ENCODE results near the gene NACC2. TPM values are rescaled to one million over a fixed set of nuclear protein-coding genes. Genes with fewer than 3 reads are reported as not detected.
"Not testable (repeated sequence)": the region's sequence is repeated elsewhere in the genome, so short reads cannot be mapped to it uniquely, and the experiment has no call there.

NACC2 gene
- polyA plus RNA-seq, 3 donors: 8.7 to 9.3 (median 9.1) TPM

DNA sequence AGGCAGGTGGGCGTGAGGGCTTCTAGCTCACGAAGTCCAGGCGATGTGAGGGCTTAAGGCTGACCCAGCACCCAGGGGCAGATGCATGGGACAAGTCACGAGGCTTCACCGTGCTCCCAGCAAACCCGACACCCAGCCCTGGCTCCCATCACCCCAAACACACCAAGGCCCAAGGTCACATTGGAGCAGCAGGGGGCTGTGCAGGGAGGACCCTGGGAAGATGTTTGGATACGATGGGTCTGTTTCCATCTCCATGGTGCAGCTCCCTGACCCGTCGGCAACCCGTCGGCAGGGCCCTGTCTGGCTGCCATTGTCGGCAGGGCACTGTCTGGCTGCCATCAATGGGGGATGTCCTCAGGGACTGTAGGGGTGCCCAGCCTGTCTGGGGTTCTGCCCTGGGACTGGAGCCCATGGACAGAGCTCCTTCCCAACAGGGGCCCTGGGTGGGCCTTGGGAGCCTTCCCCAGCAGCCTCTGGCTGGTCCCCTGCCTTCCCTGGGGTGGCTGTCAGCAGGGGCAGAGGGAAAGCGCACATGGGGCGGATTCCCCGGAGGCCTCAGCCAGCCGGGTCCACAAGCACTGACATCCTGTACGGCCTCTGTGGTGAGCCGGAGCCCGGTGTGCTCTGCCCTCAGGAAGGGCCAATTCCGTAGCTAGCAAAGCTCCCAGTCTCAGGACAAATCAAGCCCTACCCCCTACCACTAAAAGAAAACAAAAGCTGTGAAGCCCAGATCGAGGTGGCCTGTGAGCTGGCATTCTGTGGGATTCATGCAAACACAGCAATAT lies 47.1 kb downstream of the NACC2 start:
- DNase-seq: no peak

DNA sequence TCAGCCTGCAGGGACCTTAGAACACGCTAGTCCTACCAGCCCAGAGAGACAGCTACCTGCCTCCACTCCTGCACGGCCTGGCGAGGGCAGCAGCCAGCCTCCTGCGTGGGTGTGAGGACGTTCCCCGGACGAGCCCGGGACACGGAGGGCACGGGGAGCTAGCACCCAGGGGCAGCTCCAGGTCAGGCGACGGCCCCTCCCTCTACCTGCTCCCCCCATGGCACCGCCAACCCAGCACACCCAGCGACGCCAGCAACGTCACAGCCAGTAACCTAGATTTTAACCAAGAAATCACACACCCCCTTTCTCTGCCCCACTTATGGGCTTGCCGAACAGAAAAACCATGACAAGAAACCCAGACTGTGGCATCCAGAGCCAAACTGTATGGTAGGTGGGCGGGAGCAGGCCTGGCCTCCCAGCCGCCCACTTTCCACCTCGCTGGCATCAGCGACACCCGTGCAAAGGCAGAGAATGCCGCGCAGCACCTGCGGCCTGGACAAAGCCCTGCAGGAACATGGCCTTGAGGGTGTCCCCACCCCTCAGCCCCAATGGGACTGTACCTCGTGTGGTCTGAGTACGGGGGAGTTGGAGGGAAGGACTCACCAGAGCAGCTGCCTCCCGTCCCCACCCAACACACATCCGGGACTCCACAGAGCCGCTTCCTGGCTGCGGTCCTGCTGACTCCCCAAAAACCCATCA lies 47.9 kb downstream of the NACC2 start:
- DNase-seq: no peak

DNA sequence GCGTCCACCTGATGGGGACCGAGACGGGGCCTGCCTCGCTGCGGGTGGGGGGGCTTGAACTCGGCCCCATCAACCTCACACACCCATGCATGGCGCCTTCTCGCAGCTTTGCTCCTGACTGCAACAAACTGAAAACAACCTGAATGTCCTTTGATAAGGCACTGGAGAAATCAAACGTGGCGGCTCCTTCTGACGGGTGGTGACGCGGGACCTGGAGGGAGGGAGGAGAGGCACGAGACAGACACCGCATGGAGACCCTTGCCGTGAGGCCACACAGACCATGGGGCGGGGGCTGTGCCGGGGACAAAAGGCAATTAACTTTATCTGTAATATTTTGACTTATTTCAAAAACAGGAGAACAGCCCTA lies 48.6 kb downstream of the NACC2 start:
- DNase-seq: no peak

DNA sequence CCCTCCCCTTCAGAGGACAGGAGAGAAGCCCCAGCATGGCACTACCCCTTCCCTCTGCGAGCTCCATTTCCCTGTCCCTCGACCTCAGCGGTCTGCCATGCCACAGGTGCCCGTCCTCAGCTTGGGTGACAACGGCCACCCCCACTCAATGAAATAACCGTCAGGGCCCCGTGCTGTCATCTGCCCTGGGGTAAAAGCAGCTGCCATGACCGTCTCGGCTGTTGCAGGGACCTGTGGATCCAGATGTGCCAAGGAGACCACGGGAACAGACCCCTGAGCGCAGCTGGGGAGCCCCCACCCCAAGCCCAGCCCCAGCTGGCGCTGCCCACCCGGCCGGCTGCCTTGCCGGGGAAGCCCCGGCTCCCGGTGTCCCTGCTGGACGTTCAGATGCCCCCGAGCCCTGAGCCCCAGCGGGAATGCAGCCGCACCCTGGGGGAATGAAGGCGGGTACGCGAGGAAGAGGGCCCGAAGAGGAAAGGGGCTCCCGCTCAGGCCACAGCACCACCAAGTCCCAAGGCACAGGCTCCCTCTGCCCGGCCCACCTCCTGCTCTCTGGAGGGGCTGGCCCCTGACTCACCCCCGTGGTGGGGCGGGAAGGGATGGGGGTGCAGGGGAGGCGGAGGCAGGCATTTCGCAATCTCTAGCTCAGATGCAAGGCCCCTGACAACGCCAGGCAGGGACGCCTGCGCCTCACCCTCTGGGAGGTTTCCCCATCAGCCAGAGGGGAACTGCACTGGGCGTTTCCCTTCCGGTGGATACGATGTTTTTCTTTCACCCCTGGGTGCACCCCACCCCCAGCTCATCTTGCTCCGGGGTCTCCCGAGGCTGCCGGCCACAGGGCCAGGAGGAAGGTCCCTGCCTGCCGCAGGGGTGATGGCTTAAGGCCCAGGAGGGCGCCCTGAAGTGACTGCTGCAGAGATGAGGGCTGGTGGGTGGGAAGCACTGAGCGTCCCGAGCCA lies 49.2 kb downstream of the NACC2 start:
- no peak for DNase-seq

DNA sequence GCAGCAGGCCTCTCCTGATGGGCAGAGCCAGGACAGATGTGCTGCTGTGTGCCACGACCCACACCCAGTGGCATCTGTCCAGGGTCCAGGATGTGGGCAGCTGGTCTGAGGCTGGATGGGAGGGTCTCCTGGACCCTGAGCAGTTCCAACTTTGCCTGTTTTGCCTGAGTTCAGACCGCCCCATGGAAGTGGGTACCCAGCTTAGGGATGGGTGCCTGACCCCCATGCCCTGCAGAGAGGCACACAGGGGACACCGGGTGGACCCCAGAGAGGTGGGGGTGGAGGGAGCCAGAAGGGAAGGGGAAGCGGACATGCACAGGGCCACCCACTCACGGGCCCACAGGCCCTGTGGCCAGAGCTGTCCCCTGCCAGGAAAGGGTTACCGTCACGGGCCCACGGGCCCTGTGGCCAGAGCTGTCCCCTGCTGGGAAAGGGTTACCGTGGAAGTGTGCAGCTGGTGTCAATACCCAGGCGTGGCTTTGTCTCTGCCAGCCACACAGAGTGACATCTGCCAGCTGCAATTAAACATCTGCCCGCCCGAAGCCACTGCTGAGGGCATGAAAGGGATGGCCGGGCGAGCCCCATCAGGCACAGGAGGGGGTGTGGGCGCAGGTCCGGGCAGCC lies 50.0 kb downstream of the NACC2 start:
- no peak for DNase-seq

DNA sequence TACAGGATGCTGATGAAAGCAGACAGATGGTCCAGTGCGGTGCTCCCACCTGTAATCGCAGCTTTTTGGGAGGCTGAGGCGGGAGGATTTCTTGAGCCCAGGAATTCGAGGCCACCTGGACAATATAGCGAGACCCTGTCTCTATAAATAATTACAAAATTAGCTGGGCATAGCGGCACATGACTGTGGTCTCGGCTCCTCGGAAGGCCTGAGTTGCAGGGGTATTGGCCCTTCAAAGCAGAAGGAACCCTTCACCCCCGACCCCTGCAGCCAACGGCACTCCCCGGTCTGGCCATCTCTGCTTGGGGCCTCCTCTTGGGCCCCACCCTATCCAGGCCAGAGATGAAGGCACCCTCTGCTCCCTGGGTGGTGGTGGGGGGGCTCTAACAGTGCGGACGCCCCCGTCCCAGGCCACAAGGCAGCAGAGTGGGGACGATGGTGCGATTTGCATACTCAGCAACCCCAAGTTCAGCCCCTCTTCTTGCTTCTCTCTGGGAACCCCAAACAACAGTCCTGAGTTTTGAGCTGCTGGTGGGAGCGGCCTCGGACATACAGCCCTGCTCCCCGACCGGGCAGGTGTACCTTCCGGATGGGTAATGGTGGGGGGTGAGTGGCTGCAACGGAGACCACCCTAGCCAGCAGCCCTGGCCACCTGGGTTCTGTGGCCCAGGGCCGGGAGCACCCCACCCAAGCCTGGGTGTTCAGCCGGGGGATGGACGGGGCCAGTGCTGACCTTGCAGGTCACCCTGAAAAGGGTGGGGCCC lies 50.7 kb downstream of the NACC2 start:
- DNase-seq: no peak

DNA sequence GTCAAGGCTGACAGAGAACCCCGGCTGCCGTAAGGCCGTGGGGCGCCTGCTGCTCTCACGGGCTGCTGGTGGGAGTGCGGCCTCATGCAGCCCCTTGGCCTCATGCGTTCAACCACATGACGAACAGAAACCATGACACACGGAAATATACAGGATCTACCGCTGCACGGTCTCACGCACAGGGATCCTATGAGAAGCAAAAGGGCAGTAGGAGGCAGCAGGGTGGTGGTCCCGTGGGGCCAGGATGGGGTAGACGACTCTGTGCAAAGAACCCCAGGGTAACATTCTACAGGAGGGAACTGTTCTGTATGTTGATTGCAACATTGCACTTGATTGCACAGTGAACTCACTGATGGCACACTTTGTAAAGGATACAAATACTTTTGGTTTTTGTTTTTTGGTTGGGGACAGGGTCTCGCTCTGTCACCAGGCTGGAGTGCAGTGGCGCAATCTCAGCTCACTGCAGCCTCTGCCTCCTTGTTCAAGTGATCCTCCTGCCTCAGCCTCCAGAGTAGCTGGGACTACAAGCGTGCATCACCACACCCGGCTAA lies 51.6 kb downstream of the NACC2 start:
- DNase-seq: no peak

DNA sequence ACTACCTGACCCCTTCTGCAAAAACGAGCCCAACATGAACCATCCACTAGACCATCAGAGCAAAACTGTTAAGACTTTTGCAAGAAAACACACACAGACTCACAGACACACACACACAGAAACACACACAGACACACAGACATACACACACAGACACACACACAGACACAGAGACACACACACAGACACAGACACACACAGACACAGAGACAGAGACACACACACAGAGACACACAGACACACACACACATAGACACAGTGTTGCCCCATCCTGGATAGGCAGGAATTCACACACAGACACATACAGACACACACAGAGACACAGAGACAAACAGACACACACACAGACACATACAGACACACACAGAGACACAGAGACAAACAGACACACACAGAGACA lies 52.5 kb downstream of the NACC2 start:
- DNase-seq: no peak

DNA sequence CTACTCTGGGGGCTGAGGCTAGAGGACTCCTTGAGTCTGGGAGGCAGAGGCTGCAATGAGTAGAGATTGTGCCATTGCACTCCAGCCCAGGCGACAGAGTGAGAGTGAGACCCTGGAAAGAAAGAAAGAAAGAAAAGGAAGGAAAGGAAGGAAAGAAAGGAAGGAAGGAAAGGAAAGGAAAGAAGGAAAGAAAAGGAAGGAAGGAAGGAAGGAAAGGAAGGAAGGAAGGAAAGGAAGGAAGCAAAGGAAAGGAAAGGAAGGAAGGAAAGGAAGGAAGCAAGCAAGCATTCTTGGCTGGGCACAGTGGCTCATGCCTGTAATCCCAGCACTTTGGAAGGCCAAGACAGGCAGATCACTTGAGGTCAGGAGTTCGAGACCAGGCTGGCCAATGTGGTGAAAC lies 54.2 kb downstream of the NACC2 start:
- DNase-seq: not testable (repeated sequence)

DNA sequence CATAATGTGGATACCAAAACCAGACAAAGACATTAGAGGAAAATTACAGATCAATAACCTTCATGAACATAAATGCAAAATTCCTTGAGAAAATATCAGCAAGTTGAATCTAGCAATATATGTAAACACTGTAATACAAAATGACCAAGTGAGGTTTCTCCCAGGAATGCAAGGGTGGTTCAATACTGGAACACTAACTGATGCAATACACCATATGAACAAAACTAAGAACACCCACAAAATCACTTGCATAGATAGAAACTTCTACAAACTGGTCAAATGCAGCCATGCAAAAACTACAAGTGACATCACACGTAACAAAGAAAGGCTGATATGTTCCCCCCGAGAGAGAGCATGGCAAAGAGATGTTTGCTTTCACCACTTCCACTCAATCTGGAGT lies 55.6 kb downstream of the NACC2 start:
- no peak for DNase-seq

DNA sequence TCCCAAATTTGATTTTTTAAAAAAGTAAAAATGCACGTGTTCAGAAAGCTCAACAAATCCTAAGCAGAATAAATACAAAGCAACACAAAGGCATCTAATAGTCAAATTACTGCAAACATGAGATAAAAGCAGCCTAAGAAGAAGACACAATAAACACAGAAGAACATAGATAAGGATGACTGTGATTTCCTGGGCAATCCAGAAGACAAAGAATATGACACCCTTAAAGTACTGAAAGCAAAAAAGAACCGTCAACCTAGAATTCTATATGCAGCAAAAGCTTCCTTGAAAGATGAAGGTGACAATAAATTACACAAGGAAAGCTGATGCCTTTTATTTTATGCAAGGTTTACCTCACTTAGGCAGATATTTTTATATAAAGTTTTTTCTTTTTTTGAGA lies 58.2 kb downstream of the NACC2 start:
- no peak for DNase-seq

DNA sequence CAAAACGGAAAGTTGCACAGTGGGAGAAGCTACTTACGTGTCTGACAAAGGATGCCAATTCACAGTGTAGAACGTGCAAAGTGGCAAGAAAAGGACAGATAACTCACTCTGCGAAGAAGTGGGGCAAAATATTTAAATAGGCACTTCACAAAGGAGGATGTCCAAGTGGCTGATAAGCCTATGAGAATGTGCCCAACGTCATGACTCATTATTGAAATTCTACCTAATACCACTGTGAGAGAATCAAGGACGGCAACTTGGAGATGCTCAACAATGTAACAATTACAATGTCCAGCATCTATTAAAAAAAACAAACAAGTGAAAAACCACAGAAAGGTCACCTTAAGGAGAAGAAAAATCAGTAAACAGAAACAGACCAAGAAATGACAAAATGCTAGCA lies 59.0 kb downstream of the NACC2 start:
- no peak for DNase-seq

DNA sequence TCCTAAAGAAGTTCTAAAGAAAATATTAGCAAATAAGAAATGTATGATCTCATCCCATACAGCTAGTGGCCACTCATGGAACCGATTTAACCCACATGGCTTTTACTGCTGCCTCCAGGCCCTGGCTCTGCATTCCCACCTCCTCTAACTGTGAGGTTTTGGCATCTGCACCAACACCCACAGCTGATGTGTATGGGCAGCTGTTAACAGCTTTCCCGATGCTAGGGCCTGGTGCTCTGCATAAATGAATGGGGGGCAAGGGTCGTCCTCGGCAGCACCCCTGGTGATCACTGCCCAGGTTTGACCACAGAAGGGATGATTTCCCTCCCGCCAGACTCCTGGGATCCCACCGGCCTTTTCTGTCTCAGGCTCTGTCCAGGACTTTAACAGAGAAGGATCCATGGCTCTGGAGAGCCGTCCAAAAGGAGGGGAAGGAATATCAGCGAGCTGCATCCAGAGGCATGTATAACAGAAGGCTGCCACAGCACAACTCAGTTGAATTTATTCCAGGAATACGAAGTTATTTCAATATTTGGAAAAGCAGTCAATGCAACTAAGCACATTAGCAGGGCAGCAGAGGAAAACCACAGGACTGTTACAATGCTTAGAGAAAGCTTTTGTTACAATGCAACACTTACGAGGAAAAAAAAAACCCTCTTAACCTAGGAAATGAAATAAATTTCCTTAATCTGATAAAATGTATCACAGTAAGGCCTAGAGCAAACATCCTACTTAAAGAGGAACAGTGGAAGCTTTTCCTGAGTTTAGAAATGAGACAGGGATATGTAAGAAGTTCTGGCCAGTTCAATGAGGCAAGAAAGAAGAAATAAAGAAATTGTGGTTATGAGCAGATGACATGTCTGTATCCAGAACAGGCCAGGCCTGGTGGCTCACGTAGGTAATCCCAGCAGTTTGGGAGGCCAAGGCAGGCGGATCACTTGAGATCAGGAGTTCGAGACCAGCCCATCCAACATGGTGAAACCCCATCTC lies 63.1 kb downstream of the NACC2 start:
- DNase-seq: no peak

DNA sequence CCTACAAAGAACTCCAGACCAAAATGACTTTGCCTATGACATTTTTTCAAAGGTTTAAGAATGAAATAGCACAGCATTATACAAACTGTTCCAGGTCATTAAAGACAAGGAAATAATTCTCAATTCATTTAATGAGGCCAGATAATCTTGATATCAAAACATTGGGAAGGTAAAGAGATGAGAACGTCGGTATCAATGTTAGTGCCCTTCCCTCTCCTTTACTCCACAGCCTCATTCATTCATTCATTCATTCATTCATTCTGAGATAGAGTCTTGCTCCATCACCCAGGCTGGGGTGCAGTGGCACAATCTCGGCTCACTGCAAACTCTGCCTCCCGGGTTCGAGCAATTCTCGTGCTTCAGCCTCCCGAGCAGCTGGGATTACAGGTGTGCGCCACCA lies 64.0 kb downstream of the NACC2 start:
- no peak for DNase-seq

DNA sequence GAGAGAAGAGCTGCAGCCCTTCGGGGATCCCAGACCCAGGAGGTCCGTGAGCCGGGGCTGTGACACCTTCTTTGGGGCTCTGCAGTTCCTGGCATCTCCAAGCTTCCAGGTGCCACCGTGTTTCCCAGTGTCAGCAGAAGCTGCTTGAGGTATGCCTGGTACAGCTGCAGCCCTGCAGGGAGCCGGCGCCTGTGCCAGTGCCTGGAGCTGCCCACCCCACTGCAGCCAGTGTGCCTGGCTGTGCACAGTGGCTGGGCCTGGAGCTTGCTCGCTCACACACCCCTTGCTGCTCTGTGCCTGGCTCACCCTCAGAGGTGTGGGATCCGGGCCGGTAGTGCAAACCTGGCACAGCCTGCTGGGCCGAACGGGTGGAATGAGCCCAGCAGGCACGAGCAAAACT lies 65.5 kb downstream of the NACC2 start:
- DNase-seq: no peak

DNA sequence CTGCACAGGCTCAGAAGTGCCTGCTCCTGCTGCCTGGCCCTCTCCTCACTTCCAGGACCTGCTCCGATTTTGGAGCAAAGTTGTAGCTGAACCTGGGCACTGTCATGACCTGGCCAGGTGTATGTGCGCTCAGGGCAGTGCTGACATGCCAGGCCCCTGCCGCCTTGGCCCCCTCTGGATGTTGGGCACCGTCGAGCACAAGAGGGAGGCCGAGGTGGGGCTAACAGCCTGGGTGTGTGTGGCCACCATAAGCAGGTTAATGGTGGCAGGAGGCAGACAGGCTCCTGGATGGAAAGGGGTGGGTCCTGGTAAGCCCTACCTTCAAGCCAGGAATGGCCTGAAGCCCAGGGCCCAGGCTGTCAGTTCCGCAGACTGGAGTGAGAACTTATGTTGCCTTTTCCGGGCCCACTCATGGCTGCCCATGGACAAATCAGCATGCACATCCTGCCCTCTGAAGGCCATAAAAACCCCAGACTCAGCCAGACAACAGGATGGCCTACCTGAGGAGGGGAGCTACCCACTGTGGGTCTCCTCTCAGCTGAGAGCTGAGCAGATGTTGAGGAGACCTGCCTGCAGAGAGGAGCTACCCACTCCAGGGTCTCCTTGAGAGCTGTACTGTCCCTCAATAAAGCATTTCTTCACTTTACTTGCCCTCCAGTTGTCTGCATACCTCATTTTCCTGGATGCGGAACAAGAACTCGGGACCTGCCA lies 66.2 kb downstream of the NACC2 start:
- no peak for DNase-seq

DNA sequence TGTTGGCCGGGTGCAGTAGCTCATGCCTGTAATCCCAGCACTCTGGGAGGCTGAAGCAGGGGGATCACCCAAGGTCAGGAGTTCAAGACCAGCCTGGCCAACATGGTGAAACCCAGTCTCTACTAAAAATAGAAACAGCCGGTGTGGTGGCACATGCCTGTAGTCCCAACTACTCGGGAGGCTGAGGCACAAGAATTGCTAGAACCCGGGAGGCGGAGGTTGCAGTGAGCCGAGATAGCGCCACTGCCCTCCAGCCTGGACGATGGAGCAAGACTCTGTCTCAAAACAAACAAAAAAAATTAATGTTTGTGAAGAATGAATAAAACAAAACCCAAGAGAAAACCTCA lies 68.2 kb downstream of the NACC2 start:
- DNase-seq: not testable (repeated sequence)

DNA sequence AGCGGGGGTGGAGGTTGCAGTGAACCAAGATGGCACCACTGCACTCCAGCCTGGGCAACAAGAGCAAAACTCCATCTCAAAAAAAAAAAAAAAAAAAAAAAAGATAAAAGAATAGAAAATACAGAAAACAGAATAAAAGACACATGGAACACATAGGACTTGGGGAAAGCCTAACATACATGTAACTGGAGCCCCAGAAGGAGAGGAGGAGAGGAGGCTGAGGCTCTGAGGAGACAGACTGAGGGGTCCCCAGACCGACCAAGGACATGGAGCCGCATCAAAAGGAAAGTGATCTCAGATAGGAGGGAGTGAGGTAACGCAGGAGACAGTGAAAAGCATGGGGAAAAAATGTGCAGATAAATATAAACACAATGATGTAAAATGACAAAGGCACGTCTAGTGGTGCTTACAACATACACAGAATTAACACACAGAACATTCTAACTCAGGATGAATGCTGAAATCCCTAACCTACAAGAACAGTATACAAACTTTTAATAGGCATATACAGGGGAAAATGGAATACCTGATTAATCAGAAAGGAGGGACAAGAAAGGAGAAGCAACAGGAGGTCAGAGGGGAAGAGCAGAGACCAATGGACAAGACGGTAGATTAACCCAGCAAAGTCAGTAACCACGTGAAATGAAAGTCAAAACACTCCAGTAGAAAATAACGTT lies 68.7 kb downstream of the NACC2 start:
- no peak for DNase-seq

DNA sequence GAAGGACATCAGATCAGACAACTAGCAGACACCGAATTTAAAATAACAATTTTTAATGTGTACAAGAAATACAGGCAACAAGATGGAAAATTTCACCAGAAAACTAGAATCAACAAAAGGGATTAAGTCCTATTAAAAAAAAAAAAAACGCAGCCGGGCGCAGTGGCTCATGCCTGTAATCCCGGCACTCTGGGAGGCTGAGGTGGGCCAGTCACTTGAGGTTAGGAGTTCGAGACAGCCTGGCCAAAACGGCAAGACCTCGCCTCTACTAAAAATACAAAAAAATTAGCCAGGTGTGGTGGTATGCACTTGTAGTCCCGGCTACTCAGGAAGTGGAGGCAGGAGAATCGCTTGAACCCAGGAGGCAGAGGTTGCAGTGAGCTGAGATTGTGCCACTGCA lies 69.6 kb downstream of the NACC2 start:
- DNase-seq: no peak

Measured in renal pelvis (tissue), 4 donors.